Trophoblast cell (in vitro differentiated cells and primary cell): Measurements from ENCODE around the gene EPHA6.

Source experiments
- DNase-seq, 2 donors: peaks; one replicate each; pipeline ENCODE4 v3.0.0-alpha.2; 2016
- H2AFZ ChIP-seq: 2 replicates; pipeline ENCODE4 v1.6.1; 2013; ENCODE audit warnings: low read length, moderate library complexity, mild to moderate bottlenecking; ENCODE audit not compliant: insufficient read depth, poor library complexity
- H2AK5ac ChIP-seq: 2 replicates; pipeline ENCODE4 v1.6.1; 2013; ENCODE audit warnings: mild to moderate bottlenecking, low read length
- H2BK120ac ChIP-seq: 2 replicates; pipeline ENCODE4 v1.6.1; 2013; ENCODE audit warnings: low read length, mild to moderate bottlenecking, moderate library complexity; ENCODE audit not compliant: insufficient read depth, poor library complexity
- H2BK12ac ChIP-seq: 2 replicates; pipeline ENCODE4 v1.6.1; 2013; ENCODE audit warnings: mild to moderate bottlenecking, low read length, moderate library complexity
- H2BK5ac ChIP-seq: 2 replicates; pipeline ENCODE4 v1.6.1; 2013; ENCODE audit warnings: low read length, low read depth, moderate library complexity, mild to moderate bottlenecking; ENCODE audit not compliant: poor library complexity
- H3K14ac ChIP-seq: 2 replicates; pipeline ENCODE4 v1.6.1; 2013; ENCODE audit warnings: mild to moderate bottlenecking, low read length
- H3K18ac ChIP-seq: 2 replicates; pipeline ENCODE4 v1.6.1; 2013; ENCODE audit warnings: mild to moderate bottlenecking, low read length
- H3K23ac ChIP-seq: 2 replicates; pipeline ENCODE4 v1.6.1; 2013; ENCODE audit warnings: low read length
- H3K27ac ChIP-seq: 2 replicates; pipeline ENCODE4 v1.5.1; 2013; ENCODE audit warnings: low read depth, mild to moderate bottlenecking, inconsistent platforms, low read length, moderate library complexity
- H3K27me3 ChIP-seq: 2 replicates; pipeline ENCODE4 v1.6.1; 2013; ENCODE audit warnings: inconsistent platforms, mild to moderate bottlenecking, low read length, moderate library complexity; ENCODE audit not compliant: insufficient read depth
- H3K36me3 ChIP-seq, 2 experiments: 1 replicate in 1 of 2; 2 replicates in 1 of 2; pipeline ENCODE4 v1.6.1; 2013; ENCODE audit warnings: low read length in 2 of 2, mild to moderate bottlenecking in 2 of 2, moderate library complexity in 1 of 2; ENCODE audit not compliant: insufficient read depth in 2 of 2, control insufficient read depth in 1 of 2
- H3K4ac ChIP-seq: 2 replicates; pipeline ENCODE4 v1.6.1; 2013; ENCODE audit warnings: low read depth, mild to moderate bottlenecking, low read length, moderate library complexity
- H3K4me1 ChIP-seq, 2 experiments: 1 replicate in 1 of 2; 2 replicates in 1 of 2; pipeline ENCODE4 v1.6.1; 2013; ENCODE audit warnings: low read length in 2 of 2, mild to moderate bottlenecking in 2 of 2, moderate library complexity in 1 of 2; ENCODE audit not compliant: insufficient read depth in 2 of 2, control insufficient read depth in 1 of 2
- H3K4me2 ChIP-seq: 2 replicates; pipeline ENCODE4 v1.6.1; 2013; ENCODE audit warnings: inconsistent platforms, mild to moderate bottlenecking, low read length, moderate library complexity
- H3K4me3 ChIP-seq: 2 replicates; pipeline ENCODE4 v1.5.1; 2013; ENCODE audit warnings: mild to moderate bottlenecking, low read depth, low read length, inconsistent platforms
- H3K79me1 ChIP-seq: one replicate; pipeline ENCODE4 v1.6.1; 2013; ENCODE audit warnings: low read length
- H3K79me2 ChIP-seq: 2 replicates; pipeline ENCODE4 v1.6.1; 2013; ENCODE audit warnings: low read length, mild to moderate bottlenecking; ENCODE audit not compliant: control insufficient read depth, insufficient read depth, poor library complexity
- H3K9ac ChIP-seq: 2 replicates; pipeline ENCODE4 v1.6.1; 2013; ENCODE audit warnings: mild to moderate bottlenecking, low read length
- H3K9me3 ChIP-seq: 2 replicates; pipeline ENCODE4 v1.6.1; 2013; ENCODE audit warnings: low read depth, mild to moderate bottlenecking, control low read depth, inconsistent platforms, low read length; ENCODE audit not compliant: insufficient read depth
- H4K12ac ChIP-seq: 2 replicates; pipeline ENCODE4 v1.6.1; 2013; ENCODE audit warnings: low read depth, mild to moderate bottlenecking, low read length, moderate library complexity
- H4K8ac ChIP-seq: 2 replicates; pipeline ENCODE4 v1.6.1; 2013; ENCODE audit warnings: low read depth, mild to moderate bottlenecking, low read length, moderate library complexity
- H4K91ac ChIP-seq: one replicate; pipeline ENCODE4 v1.6.1; 2013; ENCODE audit warnings: low read depth, mild to moderate bottlenecking, low read length, moderate library complexity
- WGBS: extraction: QIAGEN DNeasy Blood & Tissue Kit; methylation state at CpG from one replicate; pipeline ENCODE4 v1.1.7; 2013; ENCODE audit warnings: missing lambda C conversion rate; ENCODE audit not compliant: insufficient read length, insufficient coverage; ENCODE audit errors: extremely low coverage; 5-methylcytosine and 5-hydroxymethylcytosine counted together

The EPHA6 gene

DNA sequence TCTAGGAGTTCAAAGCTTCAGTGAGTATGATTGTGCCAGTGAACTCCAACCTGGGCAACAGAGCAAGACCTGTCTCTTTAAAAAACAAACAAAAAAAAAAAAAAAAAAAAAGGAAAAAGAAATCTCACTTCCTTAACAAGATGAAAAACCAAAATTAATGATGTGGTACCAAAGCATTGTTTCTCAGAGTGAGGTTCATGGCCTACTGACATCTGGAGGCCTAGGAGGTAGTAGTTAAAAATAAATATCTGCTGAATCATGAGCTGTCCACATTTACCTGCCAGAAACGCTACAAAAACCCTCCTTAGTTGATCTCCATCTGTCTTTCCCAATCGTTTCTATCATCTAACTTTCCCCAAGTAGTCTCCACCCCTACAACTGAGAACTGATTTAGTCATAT is 51.2 kb downstream of the EPHA6 start:
- no peak overlapping the region for H2BK5ac ChIP-seq
- no peak overlapping the region for H3K18ac ChIP-seq
- no peak overlapping the region for H3K14ac ChIP-seq
- H3K4me2 ChIP-seq = no peak overlapping the region
- 100% methylated on average over 1 of the region's 2 CpGs for WGBS
- no peak overlapping the region for H2BK12ac ChIP-seq
- H2BK120ac ChIP-seq = no peak overlapping the region
- no peak overlapping the region for H2AFZ ChIP-seq
- H3K79me2 ChIP-seq = no peaks in the 10 kb centered on the region
- H4K91ac ChIP-seq = no peak overlapping the region
- no peak overlapping the region for H3K27ac ChIP-seq
- H3K23ac ChIP-seq = no peak overlapping the region
- no peaks in the 10 kb centered on the region for H3K79me1 ChIP-seq
- no peak overlapping the region for H2AK5ac ChIP-seq
- H3K4me1 ChIP-seq = no peaks in the 10 kb centered on the region
- H3K27me3 ChIP-seq = no peaks in the 10 kb centered on the region
- no peak overlapping the region for H4K12ac ChIP-seq
- no peak overlapping the region for H3K9ac ChIP-seq
- H3K4ac ChIP-seq = no peak overlapping the region
- no peak overlapping the region for H3K4me3 ChIP-seq
- no peak overlapping the region for H4K8ac ChIP-seq
- no peaks in the 10 kb centered on the region for H3K36me3 ChIP-seq
- no peaks in the 10 kb centered on the region for H3K9me3 ChIP-seq
- DNase-seq = no peak

DNA sequence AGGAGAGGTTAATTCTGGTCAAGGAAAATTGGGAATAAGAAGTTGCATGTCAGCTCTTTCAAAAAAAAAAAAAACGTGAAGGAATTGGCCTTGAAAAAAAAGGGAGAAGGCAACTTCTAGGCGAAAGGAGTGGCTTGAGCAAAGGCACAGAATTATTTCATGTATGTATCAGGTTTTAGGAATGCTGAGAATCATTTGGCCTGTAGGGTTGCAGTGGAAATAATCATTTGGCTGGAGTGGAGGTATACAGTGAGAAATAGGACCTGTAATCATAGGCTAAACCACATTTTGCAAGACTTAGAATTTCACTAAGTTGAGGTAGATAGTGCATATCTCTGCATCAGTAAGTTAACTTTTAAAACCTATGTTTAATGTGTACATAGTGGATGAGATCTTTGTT is 54.9 kb downstream of the EPHA6 start:
- DNase-seq = peak; percentile 28 to 72
- H3K18ac ChIP-seq = no peak overlapping the region
- no peaks in the 10 kb centered on the region for H3K79me1 ChIP-seq
- no peak overlapping the region for H3K9ac ChIP-seq
- H4K8ac ChIP-seq = no peak overlapping the region
- no peak overlapping the region for H3K23ac ChIP-seq
- no peaks in the 10 kb centered on the region for H3K9me3 ChIP-seq
- no peak overlapping the region for H2BK12ac ChIP-seq
- no peak overlapping the region for H2AFZ ChIP-seq
- H4K91ac ChIP-seq = no peak overlapping the region
- H3K14ac ChIP-seq = no peak overlapping the region
- no peak overlapping the region for H3K4ac ChIP-seq
- no peak overlapping the region for H3K27ac ChIP-seq
- no peak overlapping the region for H2BK120ac ChIP-seq
- no peak overlapping the region for H4K12ac ChIP-seq
- no peaks in the 10 kb centered on the region for H3K79me2 ChIP-seq
- H3K4me2 ChIP-seq = no peak overlapping the region
- H3K36me3 ChIP-seq = no peaks in the 10 kb centered on the region
- no peak overlapping the region for H3K4me3 ChIP-seq
- no peak overlapping the region for H2AK5ac ChIP-seq
- H3K4me1 ChIP-seq = no peaks in the 10 kb centered on the region
- H3K27me3 ChIP-seq = no peaks in the 10 kb centered on the region
- WGBS = no CpG with 5 or more reads among the region's 2 CpGs
- no peak overlapping the region for H2BK5ac ChIP-seq

DNA sequence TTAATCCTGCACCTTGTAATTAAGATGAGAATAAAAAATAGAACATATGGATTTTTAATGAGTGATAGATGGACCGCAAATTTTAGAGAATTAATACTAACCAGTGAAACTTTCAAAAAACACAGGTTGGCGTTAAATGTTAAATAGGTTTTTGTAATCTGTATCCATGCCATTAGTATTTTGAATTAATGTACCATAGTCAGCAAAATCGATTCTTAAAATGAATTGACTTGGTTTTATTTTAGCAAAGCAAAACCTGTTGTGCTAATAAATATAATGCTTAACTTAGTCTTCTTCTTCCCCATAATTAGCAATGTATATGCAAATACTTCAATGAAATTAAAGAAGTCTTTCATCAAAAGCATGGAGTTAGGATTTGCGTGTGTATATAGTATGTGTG is 63.1 kb downstream of the EPHA6 start:
- Histone ChIP-seq H2AFZ (no peak overlapping the region), H3K4me2 (no peak overlapping the region), H3K9ac (no peak overlapping the region), H4K12ac (no peak overlapping the region), H3K14ac (no peak overlapping the region), H3K36me3 (no peaks in the 10 kb centered on the region), H3K18ac (no peak overlapping the region), H3K4ac (no peak overlapping the region), H3K4me1 (no peaks in the 10 kb centered on the region), H2BK120ac (no peak overlapping the region), H2BK12ac (no peak overlapping the region), H3K79me1 (no peaks in the 10 kb centered on the region), H4K8ac (no peak overlapping the region), H3K4me3 (no peak overlapping the region), H3K9me3 (no peaks in the 10 kb centered on the region), H3K27me3 (no peaks in the 10 kb centered on the region), H2AK5ac (no peak overlapping the region), H2BK5ac (no peak overlapping the region), H3K27ac (no peak overlapping the region), H4K91ac (no peak overlapping the region), H3K23ac (no peak overlapping the region), H3K79me2 (no peaks in the 10 kb centered on the region)
- no peak for DNase-seq
- no CpG with 5 or more reads among the region's 4 CpGs for WGBS

DNA sequence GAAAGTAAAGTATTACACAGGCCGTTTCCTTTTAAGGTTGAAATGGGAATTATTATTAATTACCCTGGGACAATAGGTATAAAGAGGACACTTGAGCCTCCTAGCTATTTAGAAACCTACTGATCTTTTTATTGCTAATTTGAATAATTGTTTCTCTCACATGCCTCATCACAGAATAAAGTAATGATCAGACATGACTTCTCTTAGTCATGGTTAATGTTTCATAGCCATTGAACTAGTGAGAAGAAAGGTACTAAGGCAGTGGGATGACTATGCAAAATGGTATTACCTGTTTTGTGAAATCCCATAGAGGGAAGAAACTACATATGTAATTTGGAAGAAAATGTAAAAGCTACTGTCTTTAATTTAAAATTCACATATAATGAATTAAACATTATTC is 85.6 kb downstream of the EPHA6 start:
- Histone ChIP-seq H3K79me1 (no peaks in the 10 kb centered on the region), H3K27ac (no peak overlapping the region), H3K27me3 (no peaks in the 10 kb centered on the region), H3K4me1 (no peaks in the 10 kb centered on the region), H3K79me2 (no peaks in the 10 kb centered on the region), H3K4me3 (no peak overlapping the region), H2BK120ac (no peak overlapping the region), H3K4me2 (no peak overlapping the region), H4K12ac (no peak overlapping the region), H3K18ac (no peak overlapping the region), H3K4ac (no peak overlapping the region), H4K8ac (no peak overlapping the region), H3K36me3 (no peaks in the 10 kb centered on the region), H3K14ac (no peak overlapping the region), H3K23ac (no peak overlapping the region), H2BK12ac (no peak overlapping the region), H3K9ac (no peak overlapping the region), H2AK5ac (no peak overlapping the region), H2AFZ (no peak overlapping the region), H4K91ac (no peak overlapping the region), H2BK5ac (no peak overlapping the region), H3K9me3 (no peaks in the 10 kb centered on the region)
- no CpG with 5 or more reads among the region's 1 CpG for WGBS
- DNase-seq = no peak
